Suprapubic skin (tissue), 3 donors: Measurements from ENCODE around the gene WDR83.

ENCODE experiments used
- CTCF ChIP-seq, 2 donors: fragments of 200-600 bp in 1 of 2; fragments of 450-650 bp in 1 of 2; sonication (generic) in 1 of 2; IDR thresholded peaks; one replicate each; pipeline ENCODE4 v1.5.1; 2016 to 2019; ENCODE audit warnings: antibody characterized with exemption in 2 of 2, mild to moderate bottlenecking in 1 of 2, moderate library complexity in 1 of 2
- POLR2A ChIP-seq, 2 donors: fragments of 450-650 bp; IDR thresholded peaks; one replicate each; pipeline ENCODE4 v1.6.1; 2017; ENCODE audit warnings: antibody characterized with exemption in 2 of 2, mild to moderate bottlenecking in 2 of 2, moderate library complexity in 2 of 2

GRCh38 chr19:12617646-12618045, 49.0 kb upstream of the WDR83 start:
- TF ChIP-seq CTCF (IDR thresholded peaks at IDR 0.05) (no peak), POLR2A (IDR thresholded peaks at IDR 0.05) (no peak)
